GM19468 (cell line): ENCODE data around the gene SERHL2.

Experiments
- ATAC-seq: cut with Tn5 transposase; IDR thresholded peaks from one replicate; pipeline ENCODE4 v1.9.1; 2021; ENCODE audit warnings: mild to moderate bottlenecking, moderate library complexity, moderate number of reproducible peaks; ENCODE audit not compliant: unreplicated experiment; ENCODE audit errors: extremely low read depth

Gene SERHL2

DNA sequence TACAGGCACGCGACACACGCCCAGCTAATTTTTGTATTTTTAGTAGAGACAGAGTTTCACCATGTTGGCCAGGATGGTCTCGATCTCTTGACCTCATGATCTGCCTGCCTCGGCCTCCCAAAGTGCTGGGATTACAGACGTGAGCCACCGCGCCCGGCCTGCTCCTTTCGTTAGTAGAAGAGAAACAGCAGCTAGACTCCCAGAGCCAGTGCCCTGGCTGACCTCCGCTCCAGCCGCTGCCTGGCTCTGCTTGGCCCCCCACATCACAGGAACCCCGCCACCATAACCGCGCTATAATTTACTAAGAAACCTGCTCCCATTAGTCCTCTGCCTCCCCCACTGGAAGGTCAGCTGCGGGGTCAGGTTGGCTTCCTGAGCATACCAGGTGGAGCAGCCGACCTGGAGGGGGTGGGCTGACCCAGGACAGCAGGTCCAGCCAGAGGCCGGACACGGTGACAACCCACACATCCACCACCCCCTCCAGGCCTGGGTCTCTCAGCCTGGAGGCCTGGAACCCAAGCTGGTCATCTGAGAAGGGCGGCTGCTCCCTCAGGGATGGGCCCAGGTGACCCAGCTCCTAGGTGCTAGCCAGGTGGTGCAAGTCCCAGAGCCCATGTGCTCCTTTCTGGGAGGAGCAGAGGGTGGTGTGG, 68.4 kb downstream of the SERHL2 start:
- ATAC-seq, result no peak

DNA sequence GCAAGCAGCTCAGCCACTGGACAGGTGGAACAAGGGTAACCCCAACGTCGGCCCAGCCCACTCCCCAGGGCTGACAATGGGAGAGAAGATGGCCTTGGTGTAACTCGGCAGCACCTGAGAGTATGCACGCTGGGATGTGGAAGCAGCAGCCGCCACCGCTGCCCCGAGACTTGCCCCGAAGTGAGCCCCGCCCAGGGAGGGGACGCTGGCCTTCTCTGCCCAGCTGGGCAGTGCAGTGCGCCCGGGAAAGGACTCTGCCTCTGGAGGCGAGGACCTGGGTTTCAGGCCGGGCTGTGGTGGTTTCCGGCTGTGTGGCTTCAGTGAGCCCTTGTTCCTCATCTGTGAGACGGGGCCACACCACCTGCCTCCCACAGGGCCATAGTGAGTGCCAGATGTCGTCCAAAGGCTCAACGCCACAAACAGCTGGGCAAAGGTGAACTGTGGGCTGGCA, 69.6 kb downstream of the SERHL2 start:
- no peak for ATAC-seq
